ENCODE measurements around the gene PPP1R9A.

GRCh38 chr7:94922457-94922856 is 15.1 kb downstream of the PPP1R9A start:
- TF ChIP-seq GATA2 (IDR thresholded peaks at IDR 0.05; ENCODE audit: low read depth, low read length) (no peak), GATA3 (IDR thresholded peaks at IDR 0.05; ENCODE audit: low read depth, low read length) (no peak)

All from SH-SY5Y (cell line).